Effector memory CD4-positive, alpha-beta T cell (primary cell): ENCODE data around the gene KRT33A.

ENCODE experiments used
- DNase-seq, 3 donors: peaks; one replicate each; pipeline ENCODE4 v3.0.0-alpha.2; 2020
- H3K27ac ChIP-seq: 2 replicates; pipeline ENCODE4 v1.7.0; 2013; ENCODE audit warnings: mild to moderate bottlenecking, low read length, moderate library complexity; ENCODE audit not compliant: insufficient read depth, poor library complexity, severe bottlenecking
- H3K27me3 ChIP-seq: replicated peaks from 2 replicates; pipeline ENCODE4 v1.7.0; 2013; ENCODE audit warnings: mild to moderate bottlenecking, low read length; ENCODE audit not compliant: insufficient read depth, control insufficient read depth, poor library complexity, severe bottlenecking
- H3K36me3 ChIP-seq: 2 replicates; pipeline ENCODE4 v1.7.0; 2013; ENCODE audit warnings: mild to moderate bottlenecking, low read length, moderate library complexity; ENCODE audit not compliant: control insufficient read depth, insufficient read depth
- H3K4me1 ChIP-seq: 2 replicates; pipeline ENCODE4 v1.7.0; 2013; ENCODE audit warnings: low read length, mild to moderate bottlenecking; ENCODE audit not compliant: control insufficient read depth, insufficient read depth, poor library complexity, severe bottlenecking
- H3K4me3 ChIP-seq: 2 replicates; pipeline ENCODE4 v1.7.0; 2013; ENCODE audit warnings: low read length, low read depth, mild to moderate bottlenecking; ENCODE audit not compliant: insufficient read depth, poor library complexity, severe bottlenecking
- H3K9me3 ChIP-seq: 2 replicates; pipeline ENCODE4 v1.7.0; 2013; ENCODE audit warnings: mild to moderate bottlenecking, low read length, moderate library complexity; ENCODE audit not compliant: control insufficient read depth

KRT33A gene

GRCh38 chr17:41308251-41308917 lies 42.2 kb downstream of the KRT33A start:
- H3K36me3 ChIP-seq, result no peaks in the 10 kb centered on the region
- H3K27me3 ChIP-seq, result no peaks in the 10 kb centered on the region
- H3K4me1 ChIP-seq, result peaks cover 53% of the 10 kb centered on the region
- no peaks in the 10 kb centered on the region for H3K9me3 ChIP-seq
- DNase-seq, result peak; percentile 75 to 83 (median 79)
- H3K4me3 ChIP-seq, result no peak overlapping the region
- H3K27ac ChIP-seq, result peak overlapping the region; percentile 71

- Histone ChIP-seq H3K9me3 (no peaks in the 10 kb centered on the region), H3K4me3 (no peak overlapping the region), H3K27ac (peak overlapping the region; percentile 71), H3K27me3 (no peaks in the 10 kb centered on the region), H3K4me1 (peaks cover 53% of the 10 kb centered on the region), H3K36me3 (no peaks in the 10 kb centered on the region)
- no peak for DNase-seq
Measured at GRCh38 chr17:41307647-41308046, 43.0 kb downstream of the KRT33A start.

GRCh38 chr17:41304091-41304490 lies 46.5 kb downstream of the KRT33A start:
- no peaks in the 10 kb centered on the region for H3K27me3 ChIP-seq
- no peak for DNase-seq
- H3K9me3 ChIP-seq, result no peaks in the 10 kb centered on the region
- H3K4me3 ChIP-seq, result no peak overlapping the region
- H3K4me1 ChIP-seq, result peaks cover 31% of the 10 kb centered on the region
- H3K36me3 ChIP-seq, result no peaks in the 10 kb centered on the region
- no peak overlapping the region for H3K27ac ChIP-seq

- Histone ChIP-seq H3K4me3 (no peak overlapping the region), H3K27ac (no peak overlapping the region), H3K27me3 (no peaks in the 10 kb centered on the region), H3K9me3 (no peaks in the 10 kb centered on the region), H3K4me1 (peaks cover 20% of the 10 kb centered on the region), H3K36me3 (no peaks in the 10 kb centered on the region)
- DNase-seq, result no peak
Measured at GRCh38 chr17:41302981-41303380, 47.6 kb downstream of the KRT33A start.

DNA sequence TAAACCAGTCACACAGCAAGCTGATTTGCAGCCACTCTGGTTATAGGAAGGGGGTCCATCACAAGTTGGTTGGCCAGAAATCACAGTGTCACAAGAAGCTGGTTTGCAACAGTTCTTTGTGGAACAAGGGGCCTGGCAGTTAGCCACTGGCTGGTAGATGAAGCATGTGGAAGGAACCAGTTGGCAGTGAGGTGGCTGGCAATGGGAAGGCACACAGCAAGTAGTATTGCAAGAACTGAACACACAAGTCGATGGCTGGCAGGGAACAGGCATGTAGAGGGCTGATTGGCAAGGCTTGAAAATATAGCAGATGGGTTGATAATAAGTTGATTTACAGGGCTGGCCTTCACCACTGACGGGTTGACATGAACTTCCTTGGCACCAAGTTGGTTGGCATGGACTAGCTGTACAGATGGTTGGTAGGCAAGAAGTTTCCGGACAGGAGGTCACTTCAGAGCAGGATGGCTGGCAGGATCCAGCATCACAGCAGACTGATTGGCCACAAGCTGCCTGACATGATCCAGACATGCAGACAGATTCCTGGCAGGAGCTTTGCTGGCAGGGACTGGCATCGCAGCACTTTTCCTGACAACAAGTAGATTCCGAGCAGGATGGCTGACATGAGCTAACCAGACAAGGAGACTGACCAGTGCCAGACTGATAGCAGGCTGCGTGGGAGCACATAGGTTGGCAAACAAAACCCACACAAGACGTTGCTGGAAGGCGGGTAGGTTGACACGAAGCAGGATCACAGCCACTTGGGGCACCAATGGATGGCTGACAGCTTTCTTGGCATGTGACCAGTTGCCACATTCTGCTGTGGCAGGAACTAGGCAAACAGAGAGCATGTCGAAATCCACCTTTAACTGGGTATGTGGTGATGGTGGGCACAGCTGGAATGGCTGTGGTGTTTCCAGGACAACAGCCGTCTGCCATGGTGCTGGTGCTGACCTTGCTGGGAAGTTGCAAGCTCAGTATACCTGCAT lies 48.4 kb downstream of the KRT33A start, which contains the start of gene KRTAP29-1:
KRTAP29-1 (minus strand) TSS at position 936 of the 986 bp plus-strand sequence; CDS start at position 936, 0 bp downstream.
- Histone ChIP-seq H3K9me3 (no peaks in the 10 kb centered on the region), H3K36me3 (no peaks in the 10 kb centered on the region), H3K4me3 (no peak within 1 kb of the TSS), H3K27ac (no peak within 1 kb of the TSS), H3K4me1 (peaks cover 12% of the 10 kb centered on the region), H3K27me3 (no peaks in the 10 kb centered on the region)
- no peak for DNase-seq

GRCh38 chr17:41301204-41301790 lies 49.3 kb downstream of the KRT33A start:
- H3K9me3 ChIP-seq, result no peaks in the 10 kb centered on the region
- H3K36me3 ChIP-seq, result no peaks in the 10 kb centered on the region
- no peaks in the 10 kb centered on the region for H3K27me3 ChIP-seq
- H3K4me3 ChIP-seq, result no peak overlapping the region
- H3K4me1 ChIP-seq, result peaks cover 3% of the 10 kb centered on the region
- no peak for DNase-seq
- no peak overlapping the region for H3K27ac ChIP-seq

DNA sequence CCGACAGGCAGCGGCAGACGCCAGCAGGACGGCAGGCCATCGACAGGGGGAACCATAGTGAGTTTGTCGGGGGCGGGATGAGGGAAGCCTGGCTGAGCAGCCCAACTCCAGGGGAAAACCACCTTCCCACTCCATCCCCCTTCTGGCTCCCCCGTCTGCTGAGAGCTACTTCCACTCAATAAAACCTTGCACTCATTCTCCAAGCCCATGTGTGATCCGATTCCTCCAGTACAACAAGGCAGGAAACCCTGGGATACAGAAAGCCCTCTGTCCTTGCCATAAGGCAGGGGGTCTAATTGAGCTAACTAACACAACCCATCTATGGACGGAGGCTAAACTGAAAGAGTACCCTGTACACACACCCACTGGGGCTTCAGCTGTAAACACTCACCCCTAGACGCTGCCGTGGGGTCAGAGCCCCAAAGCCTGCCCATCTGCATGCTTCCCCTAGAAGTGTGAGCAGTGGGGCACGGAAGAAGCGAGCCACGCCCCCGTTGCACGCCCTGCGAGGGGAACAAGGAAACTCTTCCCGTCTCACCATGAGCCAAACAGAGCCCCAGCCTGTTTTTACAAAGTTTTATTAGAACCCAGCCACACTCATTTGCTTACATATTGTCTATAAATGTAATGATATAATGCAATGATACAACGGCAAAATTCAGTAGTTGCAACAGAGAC lies 52.0 kb downstream of the KRT33A start:
- Histone ChIP-seq H3K9me3 (no peaks in the 10 kb centered on the region), H3K27me3 (no peaks in the 10 kb centered on the region), H3K4me1 (no peaks in the 10 kb centered on the region), H3K36me3 (no peaks in the 10 kb centered on the region), H3K4me3 (no peak overlapping the region), H3K27ac (no peak overlapping the region)
- DNase-seq, result no peak

DNA sequence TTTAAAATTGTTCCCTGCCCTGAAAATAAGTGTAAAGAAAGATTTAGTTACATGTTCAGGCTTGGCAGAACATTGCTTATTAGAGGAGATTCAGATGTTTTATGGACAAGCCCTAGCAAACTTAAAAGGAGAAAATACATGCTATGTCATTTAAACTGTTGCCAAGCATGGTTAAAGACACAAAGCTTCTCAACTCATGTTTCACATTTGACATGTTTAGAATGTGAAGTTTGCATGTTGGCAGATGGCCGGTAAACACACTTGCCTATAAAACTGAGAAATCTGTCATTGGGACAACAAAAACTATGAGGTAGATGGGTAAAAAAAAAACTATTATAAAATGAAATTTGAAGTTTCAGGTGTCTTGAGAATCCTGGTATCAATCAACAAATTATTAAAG lies 53.8 kb downstream of the KRT33A start:
- H3K4me3 ChIP-seq, result no peak overlapping the region
- no peak for DNase-seq
- no peaks in the 10 kb centered on the region for H3K4me1 ChIP-seq
- H3K27ac ChIP-seq, result no peak overlapping the region
- no peaks in the 10 kb centered on the region for H3K36me3 ChIP-seq
- no peaks in the 10 kb centered on the region for H3K9me3 ChIP-seq
- H3K27me3 ChIP-seq, result no peaks in the 10 kb centered on the region
